ENCODE measurements around the gene EMILIN2. TPM values are rescaled to one million over a fixed set of nuclear protein-coding genes. Genes with fewer than 3 reads are reported as not detected.
A peak's percentile ranks its signal among the peaks of the same experiment; 100 is the strongest.

EMILIN2 gene
- total and polyA plus RNA-seq, 2 of the 8 experiments (the other 6 are each of a cell fraction or from before 2014, with no cell fraction given), result 6.0 to 7.5 TPM

- Histone ChIP-seq H3K23ac (ENCODE audit: insufficient read length) (no peak overlapping the region), H3K14ac (ENCODE audit: insufficient read length) (no peak overlapping the region), H3K4ac (replicated peaks; ENCODE audit: insufficient read length, low read depth, low read length) (no peak overlapping the region), H3K4me2 (ENCODE audit: insufficient read depth in 1 of 2, low read depth in 2 of 2, low read length in 2 of 2) (no peak overlapping the region), H4K20me1 (replicated peaks in 1 of 2; ENCODE audit: control insufficient read depth in 1 of 2, insufficient read depth in 2 of 2, low read length in 2 of 2) (peaks cover 0 to 10% of the 10 kb centered on the region in 2 experiments), H3K4me1 (replicated peaks in 1 of 4; ENCODE audit: control insufficient read depth in 3 of 4, insufficient read depth in 4 of 4, low read length in 3 of 4) (peaks cover 0 to 8% (median 5%) of the 10 kb centered on the region in 4 experiments; a peak in 5 of 7 replicates), H3K27me3 (replicated peaks in 1 of 4; ENCODE audit: control insufficient read depth in 3 of 4, extremely low read depth in 1 of 4, insufficient read depth in 3 of 4, low read length in 3 of 4) (no peaks in the 10 kb centered on the region; a peak in 1 of 7 replicates), H2AFZ (ENCODE audit: low read length) (no peak overlapping the region), H2BK5ac (ENCODE audit: low read depth, low read length) (no peak overlapping the region), H4K8ac (ENCODE audit: extremely low read depth, insufficient read depth, low read length) (peak overlapping the region; percentile 14; the same call in 1 of the 2 replicates), H4K91ac (replicated peaks; ENCODE audit: insufficient read length, low read length) (no peak overlapping the region), H4K5ac (ENCODE audit: insufficient read length, low read depth, low read length) (no peak overlapping the region), H3K9me3 (ENCODE audit: insufficient read depth in 2 of 2, low read depth in 1 of 2, low read length in 1 of 2) (no peaks in the 10 kb centered on the region; a peak in 1 of 4 replicates), H3K4me3 (ENCODE audit: extremely low read depth in 1 of 4, insufficient read depth in 2 of 4, low read depth in 3 of 4, low read length in 4 of 4) (no peak overlapping the region), H3K79me1 (ENCODE audit: low read depth, low read length) (no peaks in the 10 kb centered on the region), H2BK120ac (replicated peaks; ENCODE audit: low read depth, low read length) (no peak overlapping the region), H2BK15ac (ENCODE audit: low read length) (no peak overlapping the region), H3K23me2 (ENCODE audit: low read depth, low read length) (no peaks in the 10 kb centered on the region), H2AK5ac (ENCODE audit: low read depth, low read length) (no peak overlapping the region), H3K79me2 (ENCODE audit: control insufficient read depth in 1 of 2, insufficient read depth in 2 of 2, low read length in 2 of 2) (no peaks in the 10 kb centered on the region), H3K56ac (replicated peaks; ENCODE audit: insufficient read length, low read depth, low read length) (no peak overlapping the region), H2BK12ac (ENCODE audit: low read depth, low read length) (no peak overlapping the region), H3K27ac (ENCODE audit: low read depth, low read length) (no peak overlapping the region), H3K9ac (replicated peaks in 1 of 4; ENCODE audit: extremely low read depth in 1 of 4, low read depth in 3 of 4, low read length in 3 of 4) (no peak overlapping the region), H3K36me3 (ENCODE audit: control insufficient read depth in 2 of 4, insufficient read depth in 4 of 4, low read length in 3 of 4) (peaks cover 0 to 25% (median 15%) of the 10 kb centered on the region in 4 experiments; a peak in 6 of 8 replicates), H2BK20ac (ENCODE audit: low read length) (no peak overlapping the region), H3K18ac (ENCODE audit: extremely low read depth, low read length) (no peak overlapping the region)
- DNase-seq (ENCODE audit: low read depth in 1 of 2, low spot score in 2 of 2), result no peak
- TF ChIP-seq CTBP2 (IDR thresholded peaks at IDR 0.05; ENCODE audit: borderline replicate concordance, insufficient read depth, insufficient read length, low read length) (no peak), TEAD4 (IDR thresholded peaks at IDR 0.05; ENCODE audit: low read depth, low read length) (peak; percentile 37; the same call in 1 of the 2 replicates)
- ChIA-PET POLR2A (ENCODE audit: partially characterized antibody) (interaction anchor here (1.0 kb wide), 1 partner anchor 259 kb away, joined by 3 read pairs; no protein-coding TSS in a partner anchor), CTCF (ENCODE audit: partially characterized antibody) (interaction anchor here (0.6 to 1.3 kb wide), 5 partner anchors 12 to 239 kb away, joined by 3 to 4 read pairs (median 3); partner anchors contain the start of gene EMILIN2)
- no peak for FAIRE-seq
- 91% methylated on average over 29 of the region's 29 CpGs; no CpG with 5 or more reads in 1 of the 2 experiments for WGBS, 2 experiments (ENCODE audit: extremely low coverage in 1 of 2, insufficient coverage in 1 of 2, insufficient read length in 1 of 2, insufficient replicate concordance in 2 of 2, low coverage in 1 of 2, low lambda C conversion rate in 2 of 2, missing lambda C conversion rate in 1 of 2)
Measured at GRCh38 chr18:2912357-2913299, 65.8 kb downstream of the EMILIN2 start.
